HEK293 (cell line): ENCODE results near the gene RUNX1.
"Not testable (repeated sequence)": the region's sequence is repeated elsewhere in the genome, so short reads cannot be mapped to it uniquely, and the experiment has no call there.

Experiments used
- CTCF ChIA-PET: fragments of 350-600 bp; formaldehyde crosslinking; extraction: SDS; loops from one replicate; lab custom pipeline; 2021; ENCODE audit warnings: antibody characterized with exemption; lab: Yijun Ruan, JAX
- POLR2A ChIA-PET: fragments of 300-600 bp; formaldehyde crosslinking; extraction: SDS; loops from one replicate; lab custom pipeline; 2020; ENCODE audit warnings: antibody characterized with exemption, inconsistent platforms; lab: Yijun Ruan, JAX
- H3K27ac ChIP-seq: fragments of 200-500 bp; sonication (Bioruptor generic); 2 replicates; pipeline ENCODE4 v1.5.1; 2014; ENCODE audit warnings: low read depth, low read length, control low read depth, inconsistent platforms; ENCODE audit errors: extremely low read depth
- H3K36me3 ChIP-seq, 2 experiments: fragments of 200-500 bp in 1 of 2; sonication (Bioruptor generic) in 1 of 2; 1 replicate in 1 of 2; 2 replicates in 1 of 2; pipeline ENCODE4 v1.5.1; 2014 to 2017; ENCODE audit warnings: inconsistent platforms in 2 of 2, low read length in 2 of 2; ENCODE audit not compliant: control insufficient read depth in 2 of 2, insufficient read depth in 1 of 2
- H3K4me1 ChIP-seq: fragments of 200-500 bp; sonication (Bioruptor generic); 2 replicates; pipeline ENCODE4 v1.5.1; 2014; ENCODE audit warnings: mild to moderate bottlenecking, low read length, inconsistent platforms; ENCODE audit not compliant: control insufficient read depth, insufficient read depth
- H3K4me3 ChIP-seq: 2 replicates; pipeline ENCODE4 v1.5.1; 2011; ENCODE audit warnings: low read depth, mild to moderate bottlenecking, control low read depth, low read length, moderate library complexity
- H3K9me3 ChIP-seq: fragments of 200-500 bp; sonication (Bioruptor generic); 2 replicates; pipeline ENCODE4 v1.5.1; 2014; ENCODE audit warnings: low read depth, low read length, inconsistent platforms; ENCODE audit not compliant: control insufficient read depth, insufficient read depth
- GLI2 ChIP-seq: fragments of 450-650 bp; formaldehyde crosslinking; IDR thresholded peaks from 2 replicates; pipeline ENCODE4; 2017; ENCODE audit warnings: missing biosample characterization, missing genetic modification characterization, low read depth, borderline replicate concordance
- KLF16 ChIP-seq: fragments of 450-650 bp; formaldehyde crosslinking; IDR thresholded peaks from 2 replicates; pipeline ENCODE4 v1.5.1; 2017; ENCODE audit warnings: missing biosample characterization, missing genetic modification characterization
- KLF9 ChIP-seq: fragments of 450-650 bp; formaldehyde crosslinking; IDR thresholded peaks from 2 replicates; pipeline ENCODE4 v1.5.1; 2016; ENCODE audit warnings: missing biosample characterization, missing genetic modification characterization, low read depth
- MEIS1 ChIP-seq: sonication (generic); formaldehyde crosslinking; IDR thresholded peaks from 2 replicates; pipeline ENCODE4 v1.8.1; 2022; ENCODE audit warnings: missing genetic modification reagents, mild to moderate bottlenecking, borderline replicate concordance
- REPIN1 ChIP-seq: fragments of 450-650 bp; formaldehyde crosslinking; IDR thresholded peaks from 2 replicates; pipeline ENCODE4 v1.5.1; 2017; ENCODE audit warnings: missing biosample characterization, missing genetic modification characterization, low read depth
- SP7 ChIP-seq: fragments of 450-650 bp; formaldehyde crosslinking; IDR thresholded peaks from 2 replicates; pipeline ENCODE4 v1.5.1; 2016; ENCODE audit warnings: missing biosample characterization, missing genetic modification characterization
- WT1 ChIP-seq: fragments of 450-650 bp; formaldehyde crosslinking; IDR thresholded peaks from 2 replicates; pipeline ENCODE4 v1.5.1; 2016; ENCODE audit warnings: missing biosample characterization, missing genetic modification characterization
- ZBTB21 ChIP-seq: fragments of 450-650 bp; formaldehyde crosslinking; IDR thresholded peaks from 2 replicates; pipeline ENCODE4 v1.5.1; 2017; ENCODE audit warnings: missing biosample characterization, missing genetic modification characterization
- ZBTB48 ChIP-seq: fragments of 450-650 bp; formaldehyde crosslinking; IDR thresholded peaks from 2 replicates; pipeline ENCODE4 v1.5.1; 2016; ENCODE audit warnings: missing biosample characterization, missing genetic modification characterization
- ZFP41 ChIP-seq: fragments of 450-650 bp; formaldehyde crosslinking; IDR thresholded peaks from 2 replicates; pipeline ENCODE4 v1.5.1; 2016; ENCODE audit warnings: missing biosample characterization, missing genetic modification characterization, borderline replicate concordance
- ZNF112 ChIP-seq: fragments of 450-650 bp; formaldehyde crosslinking; IDR thresholded peaks from 2 replicates; pipeline ENCODE4 v1.5.0; 2017; ENCODE audit warnings: missing biosample characterization, missing genetic modification characterization
- ZNF175 ChIP-seq: fragments of 450-650 bp; formaldehyde crosslinking; IDR thresholded peaks from 2 replicates; pipeline ENCODE4 v1.5.1; 2016; ENCODE audit warnings: missing biosample characterization, missing genetic modification characterization
- ZNF184 ChIP-seq: fragments of 450-650 bp; IDR thresholded peaks from 2 replicates; pipeline ENCODE4 v1.5.1; 2018; ENCODE audit warnings: missing biosample characterization, mild to moderate bottlenecking, missing genetic modification characterization
- ZNF248 ChIP-seq: fragments of 450-650 bp; formaldehyde crosslinking; IDR thresholded peaks from 2 replicates; pipeline ENCODE4 v1.5.1; 2017; ENCODE audit warnings: missing biosample characterization, missing genetic modification characterization
- ZNF600 ChIP-seq: fragments of 450-650 bp; formaldehyde crosslinking; IDR thresholded peaks from 2 replicates; pipeline ENCODE4 v1.5.1; 2016; ENCODE audit warnings: missing biosample characterization, missing genetic modification characterization
- ZNF624 ChIP-seq: fragments of 450-650 bp; formaldehyde crosslinking; IDR thresholded peaks from 2 replicates; pipeline ENCODE4 v1.5.1; 2017; ENCODE audit warnings: missing biosample characterization, missing genetic modification characterization
- ZNF629 ChIP-seq: fragments of 450-650 bp; formaldehyde crosslinking; IDR thresholded peaks from 2 replicates; pipeline ENCODE4 v1.5.1; 2017; ENCODE audit warnings: missing biosample characterization, missing genetic modification characterization
- ZNF747 ChIP-seq: fragments of 450-650 bp; formaldehyde crosslinking; IDR thresholded peaks from 2 replicates; pipeline ENCODE4 v1.5.1; 2016; ENCODE audit warnings: missing biosample characterization, missing genetic modification characterization
- ZNF768 ChIP-seq: fragments of 450-650 bp; formaldehyde crosslinking; IDR thresholded peaks from 2 replicates; pipeline ENCODE4 v1.5.1; 2018; ENCODE audit warnings: missing biosample characterization, mild to moderate bottlenecking, missing genetic modification characterization
- TF ChIP-seq, protein P1 (sequence below): fragments of 450-650 bp; IDR thresholded peaks from 2 replicates; pipeline ENCODE4 v1.5.1; 2018; ENCODE audit warnings: missing biosample characterization, mild to moderate bottlenecking, missing genetic modification characterization
- TF ChIP-seq, protein P2 (sequence below): fragments of 450-650 bp; formaldehyde crosslinking; optimal IDR thresholded peaks from 2 replicates; pipeline ENCODE3; 2016; ENCODE audit warnings: missing biosample characterization, mild to moderate bottlenecking, missing genetic modification characterization
- TF ChIP-seq, protein P3 (sequence below): fragments of 450-650 bp; formaldehyde crosslinking; IDR thresholded peaks from 2 replicates; pipeline ENCODE4 v1.5.1; 2016; ENCODE audit warnings: missing biosample characterization, missing genetic modification characterization
- TF ChIP-seq, protein P4 (sequence below): fragments of 450-650 bp; formaldehyde crosslinking; IDR thresholded peaks from 2 replicates; pipeline ENCODE4 v1.5.1; 2016; ENCODE audit warnings: missing biosample characterization, missing genetic modification characterization
- TF ChIP-seq, protein P5 (sequence below): fragments of 450-650 bp; formaldehyde crosslinking; IDR thresholded peaks from 2 replicates; pipeline ENCODE4 v1.5.1; 2017; ENCODE audit warnings: missing biosample characterization, missing genetic modification characterization

Gene RUNX1

DNA sequence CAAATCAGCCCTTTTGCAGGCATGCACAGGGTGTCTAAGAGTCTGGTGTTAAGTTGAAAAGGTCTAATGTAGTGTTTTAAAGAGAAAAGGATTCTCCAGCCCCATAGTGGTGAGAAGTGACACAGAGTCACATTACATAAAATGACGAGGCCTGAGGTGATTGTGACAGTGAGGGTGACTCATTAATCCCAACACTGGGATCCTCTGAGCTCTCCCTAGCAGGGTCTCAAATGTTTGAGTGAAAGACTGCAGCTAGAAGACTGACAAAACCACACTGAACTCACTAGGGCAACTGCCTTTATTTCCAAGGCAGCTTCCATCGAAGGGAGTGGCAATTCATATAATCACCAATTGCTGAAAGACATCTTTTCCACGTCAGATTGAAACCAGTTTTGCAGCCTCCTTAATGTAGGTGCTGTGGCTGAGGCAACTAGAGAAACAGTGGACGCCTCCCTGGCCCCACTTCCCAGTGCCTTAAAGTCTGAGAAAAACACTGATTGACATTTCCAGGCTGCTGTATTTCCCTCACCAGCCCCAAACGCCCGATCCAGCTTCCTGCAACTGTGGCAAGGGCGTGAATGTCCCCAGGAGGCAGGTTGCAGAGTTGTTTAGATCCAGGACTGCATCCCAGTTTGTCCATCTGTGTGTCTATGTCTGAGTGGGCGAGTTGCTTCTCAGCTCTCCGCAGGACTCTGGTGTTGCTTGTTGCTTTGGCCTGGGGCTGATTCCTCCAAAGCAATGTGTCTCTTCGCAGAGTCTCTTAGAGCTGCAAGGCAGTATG, 81.4 kb downstream of the RUNX1 start:
- ChIA-PET POLR2A (interaction anchor here (0.6 kb wide), 2 partner anchors 28 to 78 kb away, joined by 3 read pairs; no protein-coding TSS in a partner anchor), CTCF (no interaction called here)
- Histone ChIP-seq H3K4me3 (no peak overlapping the region), H3K4me1 (no peaks in the 10 kb centered on the region), H3K27ac (no peak overlapping the region), H3K36me3 (no peaks in the 10 kb centered on the region), H3K9me3 (no peaks in the 10 kb centered on the region)
- TF ChIP-seq MEIS1 (no peak), ZNF175 (tag by site-specific recombination) (no peak), ZNF184 (peak; percentile 68; the same call in 1 of the 2 replicates), ZNF629 (tag by site-specific recombination) (no peak; the same call in 1 of the 2 replicates), SP7 (no peak), ZNF624 (tag by site-specific recombination) (no peak), ZBTB48 (tag by site-specific recombination) (no peak), KLF9 (tag by site-specific recombination) (no peak), ZFP41 (no peak), REPIN1 (tag by site-specific recombination) (no peak), ZBTB21 (tag by site-specific recombination) (0 out of 2 replicates have a peak, but pooled peaks have one; percentile 38), ZNF768 (no peak)
- TF ChIP-seq, protein P1, sequence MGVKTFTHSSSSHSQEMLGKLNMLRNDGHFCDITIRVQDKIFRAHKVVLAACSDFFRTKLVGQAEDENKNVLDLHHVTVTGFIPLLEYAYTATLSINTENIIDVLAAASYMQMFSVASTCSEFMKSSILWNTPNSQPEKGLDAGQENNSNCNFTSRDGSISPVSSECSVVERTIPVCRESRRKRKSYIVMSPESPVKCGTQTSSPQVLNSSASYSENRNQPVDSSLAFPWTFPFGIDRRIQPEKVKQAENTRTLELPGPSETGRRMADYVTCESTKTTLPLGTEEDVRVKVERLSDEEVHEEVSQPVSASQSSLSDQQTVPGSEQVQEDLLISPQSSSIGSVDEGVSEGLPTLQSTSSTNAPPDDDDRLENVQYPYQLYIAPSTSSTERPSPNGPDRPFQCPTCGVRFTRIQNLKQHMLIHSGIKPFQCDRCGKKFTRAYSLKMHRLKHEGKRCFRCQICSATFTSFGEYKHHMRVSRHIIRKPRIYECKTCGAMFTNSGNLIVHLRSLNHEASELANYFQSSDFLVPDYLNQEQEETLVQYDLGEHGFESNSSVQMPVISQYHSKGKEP (tag by site-specific recombination) = no peak
- TF ChIP-seq, protein P2, sequence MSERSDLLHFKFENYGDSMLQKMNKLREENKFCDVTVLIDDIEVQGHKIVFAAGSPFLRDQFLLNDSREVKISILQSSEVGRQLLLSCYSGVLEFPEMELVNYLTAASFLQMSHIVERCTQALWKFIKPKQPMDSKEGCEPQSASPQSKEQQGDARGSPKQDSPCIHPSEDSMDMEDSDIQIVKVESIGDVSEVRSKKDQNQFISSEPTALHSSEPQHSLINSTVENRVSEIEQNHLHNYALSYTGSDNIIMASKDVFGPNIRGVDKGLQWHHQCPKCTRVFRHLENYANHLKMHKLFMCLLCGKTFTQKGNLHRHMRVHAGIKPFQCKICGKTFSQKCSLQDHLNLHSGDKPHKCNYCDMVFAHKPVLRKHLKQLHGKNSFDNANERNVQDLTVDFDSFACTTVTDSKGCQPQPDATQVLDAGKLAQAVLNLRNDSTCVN (tag by site-specific recombination) = no peak
- TF ChIP-seq, protein P3, sequence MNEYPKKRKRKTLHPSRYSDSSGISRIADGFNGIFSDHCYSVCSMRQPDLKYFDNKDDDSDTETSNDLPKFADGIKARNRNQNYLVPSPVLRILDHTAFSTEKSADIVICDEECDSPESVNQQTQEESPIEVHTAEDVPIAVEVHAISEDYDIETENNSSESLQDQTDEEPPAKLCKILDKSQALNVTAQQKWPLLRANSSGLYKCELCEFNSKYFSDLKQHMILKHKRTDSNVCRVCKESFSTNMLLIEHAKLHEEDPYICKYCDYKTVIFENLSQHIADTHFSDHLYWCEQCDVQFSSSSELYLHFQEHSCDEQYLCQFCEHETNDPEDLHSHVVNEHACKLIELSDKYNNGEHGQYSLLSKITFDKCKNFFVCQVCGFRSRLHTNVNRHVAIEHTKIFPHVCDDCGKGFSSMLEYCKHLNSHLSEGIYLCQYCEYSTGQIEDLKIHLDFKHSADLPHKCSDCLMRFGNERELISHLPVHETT (tag by site-specific recombination) = no peak
- TF ChIP-seq, all 188 proteins: peak for 2

DNA sequence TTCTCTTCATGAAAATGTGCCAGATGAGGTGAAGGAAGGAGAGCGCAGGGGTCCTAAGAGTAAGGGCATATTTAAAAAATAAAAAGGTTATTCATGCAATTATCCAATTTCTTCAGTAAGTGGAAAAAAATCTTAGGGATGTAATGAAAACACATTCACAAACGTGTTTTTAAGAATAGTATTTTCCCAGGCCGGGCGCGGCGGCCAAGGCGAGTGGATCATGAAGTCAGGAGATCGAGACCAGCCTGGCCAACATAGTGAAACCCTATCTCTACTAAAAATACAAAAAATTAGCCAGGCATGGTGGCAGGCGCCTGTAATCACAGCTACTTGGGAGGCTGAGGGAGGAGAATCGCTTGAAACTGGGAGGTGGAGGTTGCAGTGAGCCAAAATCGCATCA, 82.2 kb downstream of the RUNX1 start:
- H3K27ac ChIP-seq, H3K4me3 ChIP-seq, H3K4me1 ChIP-seq, CTCF ChIA-PET, H3K36me3 ChIP-seq, H3K9me3 ChIP-seq: not testable (repeated sequence)
- POLR2A ChIA-PET = interaction anchor here (0.6 kb wide), 1 partner anchor 78 kb away, joined by 3 read pairs; no protein-coding TSS in a partner anchor

DNA sequence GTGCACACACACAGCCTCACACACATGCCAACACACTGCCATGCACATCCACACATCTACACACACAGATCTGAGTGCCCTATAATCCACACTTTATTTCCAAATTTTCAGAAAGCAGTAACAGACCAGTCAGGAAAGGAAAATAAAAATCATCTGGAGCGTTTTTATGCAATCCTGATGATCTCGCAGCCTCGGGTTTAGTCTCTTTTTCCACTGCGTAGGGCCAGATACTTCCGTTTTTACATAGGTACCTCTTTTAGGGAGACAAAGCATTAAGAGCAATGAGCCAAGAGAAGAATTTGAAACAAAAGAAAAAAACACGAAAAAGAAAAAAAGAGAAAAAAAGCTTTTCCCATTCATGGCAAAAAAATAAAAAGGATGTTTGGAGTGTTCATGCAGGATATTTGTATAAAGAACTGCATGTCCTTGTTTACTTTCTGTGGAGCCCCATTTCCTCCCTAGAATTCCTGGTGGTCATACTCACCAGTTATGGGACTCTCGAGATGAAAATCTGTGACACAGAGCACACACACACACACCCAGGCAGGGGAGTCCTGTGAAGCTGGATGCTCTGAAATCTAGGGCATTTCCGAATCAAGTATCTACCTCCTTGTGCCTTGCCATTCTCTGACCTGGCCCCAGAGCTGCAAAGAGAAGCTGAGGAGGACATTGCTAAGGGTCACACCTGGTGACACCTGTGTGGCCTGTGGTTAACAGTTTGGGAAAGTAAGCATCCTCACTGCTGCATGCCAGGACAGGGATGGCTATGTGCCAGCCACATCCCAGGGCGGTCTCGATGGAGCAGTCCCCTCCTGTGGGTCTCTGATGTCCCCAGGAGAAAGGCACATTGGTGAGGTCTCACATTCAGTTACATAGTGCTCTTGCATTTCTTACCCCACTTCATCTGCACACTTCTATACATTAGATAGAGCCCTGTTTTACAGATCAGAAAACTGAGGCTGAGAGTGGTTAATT, 83.6 kb downstream of the RUNX1 start:
- TF ChIP-seq WT1 (tag by site-specific recombination) = no peak
- no peak for TF ChIP-seq ZNF248 (tag by site-specific recombination)
- TF ChIP-seq, protein P4, sequence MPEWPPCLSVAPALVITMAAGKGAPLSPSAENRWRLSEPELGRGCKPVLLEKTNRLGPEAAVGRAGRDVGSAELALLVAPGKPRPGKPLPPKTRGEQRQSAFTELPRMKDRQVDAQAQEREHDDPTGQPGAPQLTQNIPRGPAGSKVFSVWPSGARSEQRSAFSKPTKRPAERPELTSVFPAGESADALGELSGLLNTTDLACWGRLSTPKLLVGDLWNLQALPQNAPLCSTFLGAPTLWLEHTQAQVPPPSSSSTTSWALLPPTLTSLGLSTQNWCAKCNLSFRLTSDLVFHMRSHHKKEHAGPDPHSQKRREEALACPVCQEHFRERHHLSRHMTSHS (tag by site-specific recombination) = no peak
- TF ChIP-seq GLI2 (tag by site-specific recombination) = no peak
- TF ChIP-seq, protein P5, sequence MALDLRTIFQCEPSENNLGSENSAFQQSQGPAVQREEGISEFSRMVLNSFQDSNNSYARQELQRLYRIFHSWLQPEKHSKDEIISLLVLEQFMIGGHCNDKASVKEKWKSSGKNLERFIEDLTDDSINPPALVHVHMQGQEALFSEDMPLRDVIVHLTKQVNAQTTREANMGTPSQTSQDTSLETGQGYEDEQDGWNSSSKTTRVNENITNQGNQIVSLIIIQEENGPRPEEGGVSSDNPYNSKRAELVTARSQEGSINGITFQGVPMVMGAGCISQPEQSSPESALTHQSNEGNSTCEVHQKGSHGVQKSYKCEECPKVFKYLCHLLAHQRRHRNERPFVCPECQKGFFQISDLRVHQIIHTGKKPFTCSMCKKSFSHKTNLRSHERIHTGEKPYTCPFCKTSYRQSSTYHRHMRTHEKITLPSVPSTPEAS = no peak
- TF ChIP-seq KLF16 = no peak
- no peak for TF ChIP-seq ZNF747 (tag by site-specific recombination)
- no peak for TF ChIP-seq ZNF112
- no peak for TF ChIP-seq ZNF600 (tag by site-specific recombination)
- Histone ChIP-seq H3K4me3 (no peak overlapping the region), H3K27ac (no peak overlapping the region), H3K4me1 (no peaks in the 10 kb centered on the region), H3K9me3 (no peaks in the 10 kb centered on the region), H3K36me3 (no peaks in the 10 kb centered on the region)
- POLR2A ChIA-PET = no interaction called here
- CTCF ChIA-PET = no interaction called here
